ENCODE data around the gene FAM13A.
"Not testable (repeated sequence)": the region's sequence is repeated elsewhere in the genome, so short reads cannot be mapped to it uniquely, and the experiment has no call there.

The FAM13A gene

GRCh38 chr4:88919056-88919455, 137.9 kb downstream of the FAM13A start:
- H3K27me3 ChIP-seq (ENCODE audit: insufficient read depth, poor library complexity, severe bottlenecking): no peaks in the 10 kb centered on the region
- TF ChIP-seq GABPA (IDR thresholded peaks at IDR 0.05; ENCODE audit: low read depth) (no peak), REST (IDR thresholded peaks at IDR 0.05; ENCODE audit: insufficient replicate concordance, low read depth) (no peak), POLR2AphosphoS5 (IDR thresholded peaks at IDR 0.05; ENCODE audit: low read depth) (no peak), SPI1 (IDR thresholded peaks at IDR 0.05; ENCODE audit: borderline replicate concordance, low read depth) (no peak)
- TF ChIP-seq, protein P1, sequence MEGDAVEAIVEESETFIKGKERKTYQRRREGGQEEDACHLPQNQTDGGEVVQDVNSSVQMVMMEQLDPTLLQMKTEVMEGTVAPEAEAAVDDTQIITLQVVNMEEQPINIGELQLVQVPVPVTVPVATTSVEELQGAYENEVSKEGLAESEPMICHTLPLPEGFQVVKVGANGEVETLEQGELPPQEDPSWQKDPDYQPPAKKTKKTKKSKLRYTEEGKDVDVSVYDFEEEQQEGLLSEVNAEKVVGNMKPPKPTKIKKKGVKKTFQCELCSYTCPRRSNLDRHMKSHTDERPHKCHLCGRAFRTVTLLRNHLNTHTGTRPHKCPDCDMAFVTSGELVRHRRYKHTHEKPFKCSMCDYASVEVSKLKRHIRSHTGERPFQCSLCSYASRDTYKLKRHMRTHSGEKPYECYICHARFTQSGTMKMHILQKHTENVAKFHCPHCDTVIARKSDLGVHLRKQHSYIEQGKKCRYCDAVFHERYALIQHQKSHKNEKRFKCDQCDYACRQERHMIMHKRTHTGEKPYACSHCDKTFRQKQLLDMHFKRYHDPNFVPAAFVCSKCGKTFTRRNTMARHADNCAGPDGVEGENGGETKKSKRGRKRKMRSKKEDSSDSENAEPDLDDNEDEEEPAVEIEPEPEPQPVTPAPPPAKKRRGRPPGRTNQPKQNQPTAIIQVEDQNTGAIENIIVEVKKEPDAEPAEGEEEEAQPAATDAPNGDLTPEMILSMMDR (IDR thresholded peaks at IDR 0.05; ENCODE audit: insufficient read depth, low read length): no peak
- no peak for DNase-seq (ENCODE audit: low read depth in 1 of 2, low spot score in 1 of 2)
- no peak overlapping the region for H3K27ac ChIP-seq (replicated peaks)
- H3K4me3 ChIP-seq (replicated peaks; ENCODE audit: insufficient read depth, low read length): no peak overlapping the region

DNA sequence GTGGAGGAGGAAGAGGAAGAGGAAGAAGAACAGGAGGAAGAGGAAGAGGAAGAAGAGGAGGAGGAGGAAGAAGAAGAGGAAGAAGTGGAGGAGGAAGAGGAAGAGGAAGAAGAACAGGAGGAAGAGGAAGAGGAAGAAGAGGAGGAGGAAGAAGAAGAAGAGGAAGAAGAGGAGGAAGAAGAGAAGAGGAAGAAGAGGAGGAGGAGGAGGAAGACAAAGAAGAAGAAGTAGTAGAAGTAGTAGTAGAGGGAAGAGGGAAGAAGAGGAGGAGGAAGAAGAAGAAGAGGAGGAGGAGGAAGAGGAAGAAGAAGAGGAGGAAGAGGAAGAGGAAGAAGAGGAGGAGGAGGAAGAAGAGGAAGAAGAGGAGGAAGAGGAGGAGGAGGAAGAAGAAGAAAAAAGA, 143.8 kb downstream of the FAM13A start:
- not testable (repeated sequence) for DNase-seq (ENCODE audit: low read depth in 1 of 2, low spot score in 1 of 2)

DNA sequence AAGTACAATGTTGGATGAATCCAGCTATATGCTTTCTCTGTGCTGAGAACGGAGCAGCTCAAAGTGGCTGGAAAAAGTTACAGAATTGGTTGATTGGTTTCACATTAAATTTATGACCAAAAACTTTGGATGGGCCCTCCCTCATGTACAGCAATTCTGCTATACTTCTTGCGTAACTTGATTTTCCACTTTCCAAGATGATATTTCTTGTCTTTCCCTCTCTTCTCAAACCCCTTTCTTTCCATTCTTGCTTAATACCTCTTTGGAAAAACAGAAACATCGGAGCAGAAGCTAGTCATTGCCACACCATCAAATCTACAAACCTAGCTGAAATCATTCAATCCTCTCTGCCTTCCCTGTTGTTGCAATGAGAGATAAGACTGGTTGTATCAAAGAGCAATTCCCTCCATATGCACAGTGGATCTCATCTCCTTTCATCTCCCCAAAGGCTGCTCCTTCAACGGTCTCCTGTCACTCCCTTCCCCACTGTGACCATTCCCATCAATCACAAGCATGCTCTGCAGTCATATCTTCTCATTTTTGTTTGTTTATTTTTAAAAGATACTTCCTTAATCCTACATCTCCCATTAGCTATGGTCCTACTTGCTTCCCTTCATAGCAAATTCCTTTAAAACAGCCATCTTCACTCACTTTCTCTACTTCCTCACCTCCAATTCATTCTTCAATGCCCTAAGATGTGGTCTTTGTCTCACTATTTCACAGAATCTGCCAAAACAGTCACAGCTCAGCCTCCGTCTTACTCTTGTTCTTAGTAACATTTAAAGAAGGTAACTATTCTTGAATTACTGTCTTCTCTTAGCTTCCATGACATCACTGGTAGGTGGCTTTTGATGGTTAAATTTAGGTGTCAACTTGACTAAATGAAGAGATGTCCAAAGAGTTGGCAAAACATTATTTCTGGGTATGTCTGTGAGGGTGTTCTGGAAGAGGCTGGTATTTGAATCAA, 145.5 kb downstream of the FAM13A start:
- Histone ChIP-seq H3K27ac (replicated peaks) (no peak overlapping the region), H3K27me3 (ENCODE audit: insufficient read depth, poor library complexity, severe bottlenecking) (no peaks in the 10 kb centered on the region), H3K4me3 (replicated peaks; ENCODE audit: insufficient read depth, low read length) (no peak overlapping the region)
- no peak for DNase-seq (ENCODE audit: low read depth in 1 of 2, low spot score in 1 of 2)
- TF ChIP-seq, protein P1 (IDR thresholded peaks at IDR 0.05; ENCODE audit: insufficient read depth, low read length): no peak
- TF ChIP-seq GABPA (IDR thresholded peaks at IDR 0.05; ENCODE audit: low read depth): no peak
- TF ChIP-seq POLR2AphosphoS5 (IDR thresholded peaks at IDR 0.05; ENCODE audit: low read depth): no peak
- no peak for TF ChIP-seq SPI1 (IDR thresholded peaks at IDR 0.05; ENCODE audit: borderline replicate concordance, low read depth)
- no peak for TF ChIP-seq REST (IDR thresholded peaks at IDR 0.05; ENCODE audit: insufficient replicate concordance, low read depth)

More for the DNA sequence above, 143.8 kb downstream of the FAM13A start:
- not testable (repeated sequence) for H3K4me3 ChIP-seq (replicated peaks; ENCODE audit: insufficient read depth, low read length); H3K27me3 ChIP-seq (ENCODE audit: insufficient read depth, poor library complexity, severe bottlenecking); H3K27ac ChIP-seq (replicated peaks)

- Histone ChIP-seq H3K4me3 (replicated peaks; ENCODE audit: insufficient read depth, low read length) (no peak overlapping the region), H3K27me3 (ENCODE audit: insufficient read depth, poor library complexity, severe bottlenecking) (no peaks in the 10 kb centered on the region), H3K27ac (replicated peaks) (no peak overlapping the region)
- no peak for DNase-seq (ENCODE audit: low read depth in 1 of 2, low spot score in 1 of 2)
- TF ChIP-seq, protein P1 (IDR thresholded peaks at IDR 0.05; ENCODE audit: insufficient read depth, low read length): no peak
- no peak for TF ChIP-seq POLR2AphosphoS5 (IDR thresholded peaks at IDR 0.05; ENCODE audit: low read depth)
- no peak for TF ChIP-seq REST (IDR thresholded peaks at IDR 0.05; ENCODE audit: insufficient replicate concordance, low read depth)
- TF ChIP-seq SPI1 (IDR thresholded peaks at IDR 0.05; ENCODE audit: borderline replicate concordance, low read depth): no peak
Observed at GRCh38 chr4:88910101-88910500, 146.9 kb downstream of the FAM13A start.

All from HL-60 (cell line).